GM21723 (cell line): Measurements from ENCODE around the gene SVEP1.

Source experiments
- ATAC-seq: cut with Tn5 transposase; IDR thresholded peaks from one replicate; pipeline ENCODE4 v1.9.1; 2021; ENCODE audit warnings: mild to moderate bottlenecking, moderate library complexity; ENCODE audit not compliant: unreplicated experiment

SVEP1 gene

GRCh38 chr9:110328763-110329162 is 250.8 kb downstream of the SVEP1 start:
- ATAC-seq: no peak

- ATAC-seq: no peak
These were observed 251.8 kb downstream of the SVEP1 start for GRCh38 chr9:110327716-110328115.

GRCh38 chr9:110323818-110324217 is 255.7 kb downstream of the SVEP1 start:
- ATAC-seq: no peak

- no peak for ATAC-seq
These were observed 258.7 kb downstream of the SVEP1 start for GRCh38 chr9:110320651-110321445.

GRCh38 chr9:110319781-110320492 is 259.6 kb downstream of the SVEP1 start:
- no peak for ATAC-seq

GRCh38 chr9:110317911-110318310 is 261.6 kb downstream of the SVEP1 start:
- ATAC-seq: no peak

- ATAC-seq: peak; percentile 98
These were observed 263.1 kb downstream of the SVEP1 start for GRCh38 chr9:110316261-110317075.
